SK-N-SH treated with all-trans-retinoic acid at 6 μM for 48 hours (cell line): ENCODE measurements around the gene ABI3.
A peak's percentile ranks its signal among the peaks of the same experiment; 100 is the strongest.

Source experiments
- ATAC-seq: fragments of 200-7000 bp; cut with Tn5 transposase; 3 replicates; pipeline ENCODE4 v1.9.1; 2020; ENCODE audit warnings: mild to moderate bottlenecking, moderate library complexity
- BACH2 ChIP-seq: fragments of 250-450 bp; sonication (Bioruptor Pico); IDR thresholded peaks from 2 replicates; pipeline ENCODE4 v1.9.0; 2021; ENCODE audit warnings: mild to moderate bottlenecking, borderline replicate concordance
- CREB5 ChIP-seq: fragments of 250-450 bp; sonication (Bioruptor Pico); IDR thresholded peaks from 2 replicates; pipeline ENCODE4 v1.5.1; 2020; ENCODE audit warnings: low read depth, mild to moderate bottlenecking, moderate library complexity
- GLIS3 ChIP-seq: fragments of 250-450 bp; sonication (Bioruptor Pico); IDR thresholded peaks from 2 replicates; pipeline ENCODE4 v1.5.0; 2020; ENCODE audit warnings: mild to moderate bottlenecking, moderate library complexity
- ISL1 ChIP-seq: fragments of 250-450 bp; sonication (Bioruptor Pico); IDR thresholded peaks from 2 replicates; pipeline ENCODE4 v2.1.2; 2022; ENCODE audit warnings: mild to moderate bottlenecking, moderate library complexity
- OSR1 ChIP-seq: fragments of 250-450 bp; sonication (Bioruptor Pico); IDR thresholded peaks from 2 replicates; pipeline ENCODE4 v1.8.0; 2022; ENCODE audit warnings: moderate library complexity, mild to moderate bottlenecking, inconsistent platforms
- PATZ1 ChIP-seq: fragments of 250-450 bp; sonication (Bioruptor Pico); IDR thresholded peaks from 2 replicates; pipeline ENCODE4 v1.8.0; 2020; ENCODE audit warnings: mild to moderate bottlenecking, moderate library complexity, borderline replicate concordance
- POU6F1 ChIP-seq: fragments of 250-450 bp; sonication (Bioruptor Pico); IDR thresholded peaks from 2 replicates; pipeline ENCODE4 v1.8.0; 2021; ENCODE audit warnings: low read depth, mild to moderate bottlenecking, moderate library complexity, borderline replicate concordance
- RARB ChIP-seq: fragments of 250-450 bp; sonication (Bioruptor Pico); IDR thresholded peaks from 2 replicates; pipeline ENCODE4 v1.8.0; 2021; ENCODE audit warnings: mild to moderate bottlenecking, moderate library complexity
- SNAI2 ChIP-seq: fragments of 250-450 bp; sonication (Bioruptor Pico); IDR thresholded peaks from 2 replicates; pipeline ENCODE4 v1.5.0; 2020; ENCODE audit warnings: mild to moderate bottlenecking, moderate library complexity
- TCF4 ChIP-seq: fragments of 250-450 bp; sonication (Bioruptor Pico); IDR thresholded peaks from 2 replicates; pipeline ENCODE4 v1.8.0; 2021; ENCODE audit warnings: mild to moderate bottlenecking, moderate library complexity, borderline replicate concordance
- TOX ChIP-seq: fragments of 250-450 bp; sonication (Bioruptor Pico); IDR thresholded peaks from 2 replicates; pipeline ENCODE4 v1.8.0; 2021; ENCODE audit warnings: mild to moderate bottlenecking, moderate library complexity, borderline replicate concordance
- TSHZ2 ChIP-seq: fragments of 250-450 bp; sonication (Bioruptor Pico); IDR thresholded peaks from 2 replicates; pipeline ENCODE4 v1.5.0; 2020; ENCODE audit warnings: mild to moderate bottlenecking, moderate library complexity
- ZC3H10 ChIP-seq: fragments of 250-450 bp; sonication (Bioruptor Pico); IDR thresholded peaks from 2 replicates; pipeline ENCODE4 v1.5.1; 2021; ENCODE audit warnings: mild to moderate bottlenecking, moderate library complexity
- ZFP3 ChIP-seq: fragments of 250-450 bp; sonication (Bioruptor Pico); IDR thresholded peaks from 2 replicates; pipeline ENCODE4 v1.5.0; 2020; ENCODE audit warnings: mild to moderate bottlenecking, moderate library complexity
- ZFP30 ChIP-seq: fragments of 450-650 bp; formaldehyde crosslinking; IDR thresholded peaks from 2 replicates; pipeline ENCODE4 v1.5.0; 2022; ENCODE audit warnings: mild to moderate bottlenecking, moderate library complexity
- ZNF565 ChIP-seq: fragments of 450-650 bp; formaldehyde crosslinking; conservative IDR thresholded peaks from 2 replicates; pipeline ENCODE4 v1.5.0; 2020; ENCODE audit warnings: low read depth, mild to moderate bottlenecking, moderate library complexity

The ABI3 gene

GRCh38 chr17:49191409-49191916 lies 19.0 kb upstream of the ABI3 start:
- TF ChIP-seq ISL1 (CRISPR knock-in tag): no peak
- TF ChIP-seq OSR1 (CRISPR knock-in tag): no peak
- no peak for TF ChIP-seq POU6F1
- no peak for TF ChIP-seq TCF4 (CRISPR knock-in tag)
- TF ChIP-seq ZNF565 (CRISPR knock-in tag): no peak
- TF ChIP-seq ZFP3 (CRISPR knock-in tag): no peak
- TF ChIP-seq BACH2 (CRISPR knock-in tag): no peak
- no peak for TF ChIP-seq RARB (CRISPR knock-in tag)
- no peak for TF ChIP-seq PATZ1 (CRISPR knock-in tag)
- no peak for TF ChIP-seq CREB5 (CRISPR knock-in tag)
- no peak for TF ChIP-seq GLIS3 (CRISPR knock-in tag)
- no peak for TF ChIP-seq TSHZ2 (CRISPR knock-in tag)
- no peak for TF ChIP-seq ZFP30 (CRISPR knock-in tag)
- no peak for TF ChIP-seq TOX (CRISPR knock-in tag)
- TF ChIP-seq SNAI2: no peak
- peak; percentile 1; the same call in 2 of the 3 replicates for ATAC-seq

- no peak for TF ChIP-seq ZNF565 (CRISPR knock-in tag)
- TF ChIP-seq PATZ1 (CRISPR knock-in tag): peak; percentile 81; the same call in 1 of the 2 replicates
- ATAC-seq: peak; percentile 79
Measured at GRCh38 chr17:49191917-49192741, 18.4 kb upstream of the ABI3 start.

- no peak for TF ChIP-seq ZC3H10 (CRISPR knock-in tag)
- TF ChIP-seq PATZ1 (CRISPR knock-in tag): no peak
- no peak for TF ChIP-seq ISL1 (CRISPR knock-in tag)
- TF ChIP-seq TCF4 (CRISPR knock-in tag): no peak
- no peak for TF ChIP-seq CREB5 (CRISPR knock-in tag)
- peak; percentile 19 for ATAC-seq
Measured at GRCh38 chr17:49193513-49194296, 16.8 kb upstream of the ABI3 start.
